HG03469 (cell line): ENCODE results near the gene LURAP1L.

Experiments used
- ATAC-seq: cut with Tn5 transposase; IDR thresholded peaks from one replicate; pipeline ENCODE4 v1.9.1; 2021; ENCODE audit warnings: mild to moderate bottlenecking, moderate library complexity, moderate number of reproducible peaks; ENCODE audit not compliant: unreplicated experiment

Gene LURAP1L, protein sequence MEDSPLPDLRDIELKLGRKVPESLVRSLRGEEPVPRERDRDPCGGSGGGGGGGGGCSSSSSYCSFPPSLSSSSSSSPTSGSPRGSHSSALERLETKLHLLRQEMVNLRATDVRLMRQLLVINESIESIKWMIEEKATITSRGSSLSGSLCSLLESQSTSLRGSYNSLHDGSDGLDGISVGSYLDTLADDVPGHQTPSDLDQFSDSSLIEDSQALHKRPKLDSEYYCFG

DNA sequence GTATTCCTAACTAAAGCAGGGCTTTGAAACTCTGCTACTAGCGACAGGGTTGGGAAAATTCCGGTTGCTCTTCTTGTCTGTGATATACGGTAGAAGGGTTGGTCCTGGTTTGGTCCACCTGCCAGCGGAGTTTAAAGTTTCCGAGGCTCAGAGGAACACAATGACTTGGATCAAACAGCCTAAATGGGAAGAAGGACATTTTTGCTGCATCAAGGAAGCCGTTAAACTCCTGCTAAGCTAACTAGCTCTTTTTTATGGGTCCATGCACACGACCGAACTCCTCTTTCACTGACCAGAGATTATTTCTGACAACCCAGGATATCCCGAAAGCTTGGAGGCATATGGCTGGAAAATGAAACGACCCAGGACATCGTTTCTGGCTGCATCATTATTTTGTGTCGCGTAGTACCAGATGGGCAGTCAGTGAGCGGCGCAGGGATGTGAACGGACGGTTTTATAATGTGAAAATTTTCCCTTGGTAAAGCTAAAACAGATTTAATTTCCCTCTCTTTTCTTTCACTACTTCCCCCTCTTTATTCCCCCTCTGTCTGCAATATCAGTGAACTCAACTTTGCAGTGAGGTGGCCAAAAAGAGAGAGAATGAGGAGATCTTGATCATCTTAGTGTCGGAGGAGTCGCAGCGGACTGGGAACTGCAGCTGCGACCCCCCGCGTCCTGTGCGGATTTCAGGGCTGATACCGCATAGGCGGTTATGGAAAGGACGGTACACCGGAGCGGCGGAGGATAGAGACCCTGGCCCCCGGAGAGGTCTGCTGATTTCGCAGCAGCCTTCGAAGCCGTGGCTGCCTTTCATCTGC, at the start of gene LURAP1L:
Gene LURAP1L (plus strand): TSS at position 160 of the 818 bp plus-strand sequence. CDS start 696 bp downstream, outside the sequence.
- no peak for ATAC-seq

DNA sequence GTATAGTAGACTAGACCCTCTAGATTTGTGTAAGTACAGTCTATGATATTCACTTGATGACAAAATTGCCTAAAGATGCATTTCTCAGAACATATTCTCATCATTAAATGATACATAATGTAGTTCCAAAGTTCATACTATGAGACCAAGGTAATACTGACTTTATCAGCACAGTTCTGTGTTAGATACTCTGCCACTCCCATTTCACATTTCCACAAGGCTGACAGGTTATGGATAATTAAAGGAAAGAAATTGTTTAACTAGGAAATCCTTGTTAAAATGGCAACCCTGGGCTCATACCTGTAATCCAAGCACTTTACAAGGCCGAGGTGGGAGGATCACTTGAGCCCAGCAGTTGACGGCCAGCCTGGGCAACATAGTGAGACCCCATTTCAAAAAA, 48.0 kb upstream of the LURAP1L start:
- ATAC-seq: no peak

DNA sequence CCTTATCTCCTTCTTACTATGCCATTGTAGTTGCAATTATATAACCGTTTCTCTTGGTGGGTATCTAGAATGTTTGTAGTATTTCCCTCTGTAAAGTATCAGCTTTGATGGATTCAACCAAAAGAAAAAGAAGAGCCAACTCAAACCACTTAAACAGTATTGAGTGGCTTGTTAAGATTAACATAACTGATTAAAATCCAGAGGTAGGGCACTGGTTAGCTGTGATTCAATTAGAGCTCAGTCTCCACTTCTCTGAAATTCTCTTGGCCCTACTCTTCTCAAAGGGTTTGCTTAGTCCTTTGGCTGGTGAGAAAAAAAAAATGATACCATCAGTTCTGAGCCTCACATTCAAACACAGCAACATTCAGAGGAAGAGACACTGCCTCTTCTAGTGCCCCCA, 44.6 kb upstream of the LURAP1L start:
- no peak for ATAC-seq

DNA sequence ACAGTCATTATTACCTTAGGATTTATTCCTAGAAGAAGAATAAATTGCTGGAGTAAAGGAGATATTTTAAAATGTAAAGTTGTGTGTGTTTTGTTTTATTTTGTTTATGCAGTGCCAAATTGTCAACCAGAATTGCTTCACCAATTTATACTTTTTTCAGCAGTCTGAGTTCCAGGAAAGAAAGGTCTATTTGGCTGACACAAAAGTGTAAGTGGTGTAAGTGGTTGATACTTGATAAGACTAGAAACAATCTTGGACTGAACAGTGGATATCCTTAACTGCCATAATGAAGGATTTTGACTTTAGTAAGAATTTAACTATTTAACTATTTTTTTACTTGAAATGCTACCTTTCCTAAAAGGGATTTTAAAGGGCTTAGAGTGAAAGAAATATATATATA, 43.9 kb upstream of the LURAP1L start:
- ATAC-seq: no peak

DNA sequence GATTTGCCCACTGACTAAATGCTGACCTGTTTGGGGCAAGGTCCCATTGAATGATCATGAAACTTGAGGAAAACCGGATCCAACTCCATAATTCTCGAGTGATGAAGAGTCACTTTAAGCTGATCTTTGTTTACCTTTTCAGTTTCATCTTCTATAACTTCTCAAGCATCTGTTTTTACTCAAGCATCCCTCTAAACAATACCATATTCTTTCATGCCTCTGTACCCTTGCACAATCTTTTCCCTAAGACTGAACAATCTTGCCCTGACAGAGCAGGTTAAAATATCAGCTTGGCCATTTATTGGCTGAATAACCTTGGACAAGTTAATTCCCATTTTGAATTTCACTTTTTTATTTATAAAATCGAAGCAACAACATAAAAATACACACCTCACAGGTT, 41.8 kb upstream of the LURAP1L start:
- ATAC-seq: no peak

DNA sequence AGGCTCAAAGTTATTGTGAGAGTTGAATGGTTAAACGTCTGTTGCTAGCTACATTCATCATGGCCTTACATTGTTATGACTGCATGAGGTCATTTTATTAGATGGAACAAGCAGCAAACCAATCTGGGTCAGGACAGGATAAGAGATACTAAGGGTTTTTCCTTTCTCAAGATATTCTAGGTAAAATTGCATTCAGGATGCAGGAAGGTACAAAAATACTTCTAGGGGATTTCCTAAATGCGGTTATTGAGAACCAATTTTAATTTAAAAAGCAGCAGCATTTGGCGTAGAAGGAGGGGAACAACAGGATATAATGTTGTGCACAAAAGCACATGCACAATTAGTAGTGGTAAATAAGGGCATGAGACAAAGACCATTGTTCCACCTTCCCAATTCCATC, 39.2 kb upstream of the LURAP1L start:
- ATAC-seq: no peak

DNA sequence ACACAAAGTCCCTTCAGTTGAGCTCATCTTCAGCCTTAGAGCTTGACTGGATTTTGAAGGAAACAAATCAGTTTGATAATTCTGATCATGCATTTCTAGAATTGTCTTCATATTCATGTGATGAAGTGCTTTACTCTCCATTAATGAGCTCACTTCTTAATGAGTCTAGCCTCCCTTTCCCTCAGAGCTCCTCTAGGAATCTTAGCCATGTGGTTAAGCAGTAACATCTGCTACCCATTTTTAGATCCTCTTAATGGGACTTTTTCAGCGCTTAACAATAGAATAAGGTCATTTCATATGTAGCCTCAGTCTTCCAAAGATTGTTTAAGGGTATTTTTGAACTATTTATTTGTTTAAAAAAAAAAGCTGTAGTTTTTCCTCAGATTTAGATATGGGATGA, 36.9 kb upstream of the LURAP1L start:
- no peak for ATAC-seq

DNA sequence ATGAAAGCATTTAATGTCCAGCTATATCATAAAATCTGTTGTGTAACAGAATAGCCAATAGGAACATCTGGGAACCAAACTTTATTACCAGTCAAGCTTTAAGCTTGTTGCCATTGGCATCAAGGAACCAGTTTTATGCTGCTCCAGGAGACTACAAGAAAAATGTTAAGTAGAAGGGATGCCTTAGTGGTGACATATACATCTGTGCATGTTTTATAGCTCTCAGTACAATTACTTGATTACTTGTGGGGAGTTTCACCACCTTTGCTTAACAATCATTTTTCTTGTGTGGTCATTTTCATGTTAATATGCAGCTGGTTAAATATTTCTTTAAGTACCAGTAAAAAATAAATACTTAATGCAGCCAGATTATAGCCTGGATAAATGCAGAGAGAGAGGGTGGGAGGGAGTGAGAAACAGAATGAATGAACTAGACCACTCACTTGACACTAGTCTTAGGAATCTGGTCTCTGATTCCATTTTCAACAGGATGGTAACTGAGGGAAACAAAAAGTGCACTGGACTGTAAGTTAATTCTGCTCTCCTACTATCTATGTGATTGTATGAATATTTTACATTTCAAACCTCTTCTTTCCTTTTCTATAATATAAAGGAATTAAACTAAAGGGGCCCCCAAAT, 35.7 kb upstream of the LURAP1L start:
- ATAC-seq: no peak

DNA sequence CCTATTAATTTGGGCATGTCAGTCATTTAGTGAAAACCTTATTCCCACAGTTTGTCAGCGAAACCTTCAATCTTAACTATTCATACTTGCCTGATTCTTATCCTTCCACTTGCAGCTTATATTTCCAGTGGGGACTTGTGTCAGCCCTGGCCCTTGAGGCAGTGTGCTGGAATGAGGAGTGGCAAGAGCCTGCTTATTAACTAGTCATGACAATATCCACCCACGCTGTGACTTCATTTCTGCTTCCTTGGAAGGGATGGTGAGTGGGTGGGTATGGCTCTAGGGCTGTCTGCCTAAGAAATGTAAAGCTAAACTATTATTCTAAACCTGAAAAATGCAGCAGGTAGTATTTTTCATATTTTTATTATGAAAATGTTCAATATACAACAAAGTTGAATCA, 34.0 kb upstream of the LURAP1L start:
- no peak for ATAC-seq

DNA sequence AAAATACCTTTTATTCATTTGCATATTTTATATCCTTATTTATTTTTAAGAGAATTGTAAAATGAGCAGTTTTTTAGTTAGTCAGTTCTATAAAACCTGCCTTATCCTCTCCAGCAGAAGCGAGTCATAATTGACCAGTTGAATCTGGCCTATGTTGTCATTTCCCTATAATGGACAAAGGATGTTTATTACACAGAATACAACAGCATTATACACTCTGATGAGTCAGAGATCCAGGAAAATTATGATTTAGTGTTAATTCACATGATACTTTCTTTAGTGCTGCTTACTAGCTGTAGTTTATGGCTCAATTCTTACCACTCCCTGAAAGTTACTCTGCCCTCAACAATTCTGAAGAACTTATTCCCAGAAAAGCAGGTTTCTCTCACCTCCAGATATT, 26.8 kb upstream of the LURAP1L start:
- no peak for ATAC-seq

DNA sequence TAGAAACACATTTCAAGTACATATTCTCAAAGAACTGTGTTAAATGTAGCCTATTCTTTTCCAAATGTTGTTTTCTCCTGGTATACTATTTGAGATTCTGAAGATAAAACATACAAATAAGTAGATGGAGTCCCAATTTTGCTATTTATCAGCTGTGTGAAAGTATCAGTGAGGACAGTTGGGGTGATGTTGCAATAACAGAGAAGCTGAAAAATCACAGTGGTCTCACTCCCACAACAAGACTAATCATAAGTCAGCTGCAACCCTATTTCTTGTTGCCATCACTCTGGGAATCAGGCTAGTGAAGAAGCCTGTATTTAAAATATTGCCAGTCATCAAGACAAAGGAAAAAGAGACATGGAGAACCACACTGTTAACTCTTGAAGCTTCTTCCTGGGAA, 25.9 kb upstream of the LURAP1L start:
- ATAC-seq: no peak

DNA sequence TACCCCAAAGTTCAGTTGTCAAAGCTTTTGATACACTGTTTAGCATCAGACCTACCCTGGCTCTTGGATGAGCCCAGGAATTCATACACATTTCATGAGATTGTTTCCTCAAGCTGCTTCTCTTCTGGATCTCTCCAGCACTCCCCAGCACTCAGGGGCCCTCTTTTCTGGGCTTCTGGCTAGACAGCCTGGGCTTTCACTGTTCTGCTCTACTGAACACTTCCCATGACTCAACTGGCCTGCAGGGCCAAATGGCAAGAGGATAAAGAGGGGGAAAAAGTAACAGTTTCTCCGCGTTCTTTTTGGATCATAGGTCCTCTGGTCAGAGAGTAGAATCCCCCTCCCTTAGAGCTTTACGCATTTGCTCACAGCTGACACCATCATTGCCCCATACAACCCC, 20.9 kb upstream of the LURAP1L start:
- no peak for ATAC-seq

DNA sequence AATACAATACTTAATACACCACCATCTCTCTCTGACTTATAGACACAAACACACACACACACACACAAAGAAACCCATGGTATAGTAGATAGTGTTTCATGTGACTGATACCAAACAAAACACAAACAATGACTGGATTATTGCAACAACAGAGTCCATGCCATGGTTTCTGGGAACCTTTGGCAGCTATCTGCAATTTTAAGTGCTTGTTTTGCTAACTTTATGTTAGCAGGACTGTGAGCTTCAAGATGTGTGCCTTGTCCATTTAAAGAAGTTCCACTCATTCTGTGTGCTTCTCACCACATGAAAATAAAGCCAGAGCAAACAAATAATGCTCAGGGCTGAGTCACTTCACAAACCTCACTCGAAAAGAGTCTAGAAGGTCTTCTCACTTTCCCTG, 15.1 kb upstream of the LURAP1L start:
- no peak for ATAC-seq

DNA sequence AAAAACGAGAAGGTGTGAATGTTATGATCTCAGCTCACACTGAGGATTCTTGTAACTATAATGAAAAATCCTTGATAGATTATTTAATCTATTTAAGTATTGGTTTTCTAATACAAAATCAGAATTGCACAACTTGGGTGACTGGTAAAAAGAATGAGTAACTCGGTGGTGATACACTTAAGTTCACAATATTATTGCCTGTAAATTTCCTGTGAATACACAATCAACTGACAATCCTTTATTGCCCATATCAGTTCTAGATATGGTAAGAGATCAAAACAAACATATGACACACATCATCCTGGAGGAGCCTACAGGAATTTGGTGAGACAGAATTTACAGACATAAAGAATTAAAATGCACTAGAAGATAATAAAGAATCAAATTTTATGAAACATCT, 14.1 kb upstream of the LURAP1L start:
- ATAC-seq: no peak

DNA sequence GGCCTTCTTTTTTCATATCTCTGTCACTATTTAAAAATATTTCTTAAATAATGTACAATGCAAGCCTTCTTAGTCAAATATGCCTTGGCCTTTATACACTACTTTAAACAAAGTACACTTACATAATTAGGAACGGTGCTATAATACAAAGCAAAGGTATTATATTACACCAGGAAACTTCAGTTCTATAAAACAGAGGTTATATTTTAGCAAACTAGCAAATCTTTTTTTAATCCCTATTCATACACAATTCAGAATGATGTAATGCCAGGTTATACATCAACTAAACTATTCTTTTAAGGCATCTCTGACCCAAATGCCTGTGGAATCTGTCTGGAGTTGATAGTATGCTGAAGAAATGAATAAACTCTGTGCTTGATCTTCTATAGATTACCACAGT, 10.7 kb upstream of the LURAP1L start:
- no peak for ATAC-seq

DNA sequence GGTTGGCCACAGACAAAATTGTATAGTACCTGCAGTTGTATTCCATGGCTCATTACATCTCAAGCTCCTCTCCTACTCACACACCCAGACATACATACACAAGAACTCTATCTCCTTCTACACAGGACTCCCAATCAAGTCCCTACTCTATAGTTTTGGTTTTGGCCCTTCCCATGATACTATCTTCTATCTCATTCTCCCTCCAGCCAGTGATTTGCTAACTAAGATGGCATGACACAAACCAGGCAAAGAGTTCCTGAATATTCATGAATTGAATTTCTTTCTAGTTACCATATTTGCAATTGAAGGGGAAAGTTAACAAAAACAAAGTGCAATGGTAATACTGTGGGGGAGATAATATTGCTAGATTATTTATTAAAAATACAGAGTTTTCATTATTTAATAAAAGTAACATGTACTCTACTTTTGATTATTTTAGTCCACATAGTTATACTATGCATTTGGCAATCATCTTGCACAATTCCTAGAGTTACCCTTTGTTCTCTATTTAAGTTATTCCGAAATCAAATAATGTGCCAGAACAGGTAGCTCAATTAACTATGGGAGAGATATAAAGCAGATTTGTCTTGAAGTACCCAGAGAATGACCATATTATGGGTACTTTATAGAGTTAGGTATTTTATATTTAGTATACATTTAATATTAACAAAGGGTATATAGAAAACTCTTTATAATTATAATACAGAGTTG, 9.6 kb upstream of the LURAP1L start:
- ATAC-seq: no peak

DNA sequence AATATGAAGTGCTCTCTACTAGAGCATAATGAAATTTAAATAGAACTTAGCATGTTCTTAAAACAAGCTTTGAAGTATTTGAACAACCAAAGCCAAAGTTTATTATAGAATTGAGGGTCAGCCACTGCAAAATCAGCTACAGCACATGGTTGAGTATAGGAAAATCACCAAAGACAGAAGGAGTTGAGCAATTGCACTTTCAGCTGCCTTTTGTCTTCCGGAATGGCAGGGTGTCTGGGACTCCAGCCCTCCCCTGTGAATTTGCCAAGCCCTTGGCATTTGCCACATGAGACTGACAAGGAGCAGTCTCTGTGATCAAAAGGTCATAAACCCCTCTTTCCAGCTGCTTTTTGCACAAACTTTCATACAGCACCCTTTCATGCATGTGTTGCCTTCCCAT, 8.5 kb upstream of the LURAP1L start:
- no peak for ATAC-seq

DNA sequence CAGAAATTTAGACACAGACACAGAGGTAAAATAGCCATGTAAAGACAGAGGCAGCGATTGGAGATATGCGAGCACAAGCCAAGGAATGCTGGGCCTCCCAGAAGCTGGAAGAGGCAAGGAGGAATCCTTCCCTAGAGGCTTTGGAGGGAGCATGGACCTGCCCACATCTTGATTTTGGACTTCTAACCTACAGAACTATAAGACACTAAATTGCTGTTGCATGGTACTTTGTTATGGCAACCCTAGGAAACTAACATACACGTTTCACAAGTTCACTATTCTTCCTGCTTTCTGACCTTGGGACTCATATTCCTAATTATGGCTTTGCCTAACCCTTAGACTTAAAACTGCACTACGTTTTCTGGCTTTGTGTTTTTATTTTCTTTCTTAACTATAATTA, 4.6 kb upstream of the LURAP1L start:
- no peak for ATAC-seq

DNA sequence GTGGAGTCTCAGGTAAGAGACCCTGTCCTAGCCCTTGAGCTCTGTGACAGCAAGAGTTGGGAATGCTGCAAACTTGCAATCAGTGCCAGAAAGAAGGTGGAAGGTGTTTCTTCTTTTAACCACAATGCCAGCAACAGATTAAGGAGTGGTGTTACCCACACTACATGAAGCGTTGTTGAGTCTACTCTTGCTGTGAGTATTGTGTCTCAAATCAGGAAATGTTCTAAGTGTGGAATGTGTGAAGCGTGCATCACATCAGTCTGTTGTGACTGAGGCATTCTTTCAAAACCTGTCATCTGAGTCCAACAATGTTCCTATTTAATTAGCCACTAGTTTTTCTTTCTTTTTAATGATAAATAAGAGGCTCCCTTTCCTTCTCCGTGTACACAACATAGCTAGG, 2.9 kb upstream of the LURAP1L start:
- no peak for ATAC-seq

DNA sequence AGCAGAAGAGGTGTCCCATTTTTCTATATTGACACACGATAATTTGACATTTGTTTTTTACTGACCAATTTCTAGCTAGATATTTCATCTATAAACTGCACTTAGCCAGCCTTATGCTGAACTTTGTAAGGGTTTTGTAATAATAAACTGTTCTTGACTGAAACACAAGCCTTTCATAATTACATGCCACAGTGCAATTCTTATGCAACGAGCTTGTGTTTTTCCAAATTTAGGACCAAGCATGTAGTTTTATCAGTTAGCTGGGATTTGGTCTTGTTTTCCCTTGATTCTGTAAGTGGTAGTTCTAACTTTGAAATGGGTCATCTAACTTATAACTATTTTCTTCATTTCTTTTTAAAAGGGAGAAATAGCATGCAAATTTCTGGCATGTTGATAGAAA, 1.3 kb upstream of the LURAP1L start:
- no peak for ATAC-seq

DNA sequence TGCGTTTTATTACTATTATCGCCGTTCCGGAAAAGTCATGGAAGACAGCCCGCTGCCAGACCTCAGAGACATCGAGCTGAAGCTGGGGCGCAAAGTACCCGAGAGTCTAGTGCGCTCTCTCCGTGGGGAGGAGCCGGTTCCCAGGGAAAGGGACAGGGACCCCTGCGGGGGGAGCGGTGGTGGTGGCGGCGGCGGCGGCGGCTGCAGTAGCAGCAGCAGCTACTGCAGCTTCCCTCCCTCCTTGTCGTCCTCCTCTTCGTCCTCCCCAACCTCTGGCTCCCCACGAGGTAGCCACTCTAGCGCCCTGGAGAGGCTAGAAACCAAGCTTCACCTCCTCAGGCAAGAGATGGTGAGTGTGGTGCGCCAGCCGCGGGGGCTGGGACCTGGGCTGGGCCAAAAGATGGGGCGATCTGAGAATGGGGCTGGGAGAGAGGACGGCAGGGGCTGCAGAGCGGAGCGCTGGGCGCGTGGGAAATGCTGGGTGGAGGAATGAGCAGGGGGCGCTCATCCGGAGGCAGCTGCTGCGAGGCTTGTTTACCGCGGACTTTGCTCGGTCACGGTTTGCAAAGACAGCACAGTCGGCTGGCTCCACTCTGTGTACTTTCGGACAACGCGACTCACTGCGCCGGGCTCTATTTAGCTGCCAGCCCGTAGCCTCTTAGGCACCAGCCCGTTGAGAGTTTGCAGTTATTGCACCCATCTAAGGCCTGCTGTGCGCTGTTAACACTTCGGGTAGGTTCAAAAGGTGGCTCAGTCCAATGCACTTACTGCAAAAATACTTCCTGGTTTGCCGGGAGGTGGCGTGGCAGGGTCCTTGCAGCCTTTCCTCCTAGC, 1.1 kb downstream of the LURAP1L start:
- ATAC-seq: no peak
